Mucosa of stomach (tissue), 1 donor: Measurements from ENCODE around the gene KSR2.

Experiments
- H3K27me3 ChIP-seq: one replicate; pipeline ENCODE4 v1.7.0; 2013; ENCODE audit warnings: mild to moderate bottlenecking, low read length; ENCODE audit not compliant: control insufficient read depth, insufficient read depth
- H3K36me3 ChIP-seq: one replicate; pipeline ENCODE4 v1.7.0; 2013; ENCODE audit warnings: low read length; ENCODE audit not compliant: control insufficient read depth, insufficient read depth
- H3K4me1 ChIP-seq: one replicate; pipeline ENCODE4 v1.7.0; 2013; ENCODE audit warnings: mild to moderate bottlenecking, low read length; ENCODE audit not compliant: control insufficient read depth, insufficient read depth
- H3K4me3 ChIP-seq: one replicate; pipeline ENCODE4 v1.7.0; 2013; ENCODE audit warnings: low read length
- H3K9ac ChIP-seq: one replicate; pipeline ENCODE4 v1.7.0; 2013; ENCODE audit warnings: mild to moderate bottlenecking, low read length, moderate library complexity
- H3K9me3 ChIP-seq: one replicate; pipeline ENCODE4 v1.7.0; 2013; ENCODE audit warnings: mild to moderate bottlenecking, low read length, moderate library complexity; ENCODE audit not compliant: control insufficient read depth
- donor health status: Pancreatic carcinoma.

The KSR2 gene

GRCh38 chr12:117430246-117430645, 538.5 kb downstream of the KSR2 start:
- Histone ChIP-seq H3K9ac (no peak overlapping the region), H3K4me3 (no peak overlapping the region)

DNA sequence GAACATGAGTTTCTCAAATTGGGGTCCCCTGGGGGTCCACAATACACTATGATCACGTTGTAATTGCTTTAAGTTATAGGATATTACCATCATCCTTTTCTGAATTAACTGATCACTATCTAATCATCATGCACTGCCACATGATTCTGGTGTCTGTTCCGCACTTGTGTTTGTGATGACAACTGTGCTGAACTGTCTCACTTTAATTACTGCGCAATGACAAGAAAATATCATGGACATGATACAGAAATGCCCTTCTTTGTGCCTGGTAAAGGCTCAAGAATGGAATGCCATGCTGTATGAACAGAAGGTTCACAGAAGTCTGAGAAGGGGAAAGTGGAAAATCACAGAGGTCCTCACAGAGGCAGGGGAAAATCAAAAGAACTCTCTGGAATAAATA, 541.6 kb downstream of the KSR2 start:
- Histone ChIP-seq H3K27me3 (no peaks in the 10 kb centered on the region), H3K9me3 (no peaks in the 10 kb centered on the region), H3K4me3 (no peak overlapping the region), H3K4me1 (no peaks in the 10 kb centered on the region), H3K36me3 (no peaks in the 10 kb centered on the region), H3K9ac (no peak overlapping the region)

More at GRCh38 chr12:117430246-117430645, 538.5 kb downstream of the KSR2 start:
- H3K9me3 ChIP-seq, result no peaks in the 10 kb centered on the region
- H3K27me3 ChIP-seq, result no peaks in the 10 kb centered on the region
- H3K36me3 ChIP-seq, result no peaks in the 10 kb centered on the region
- no peaks in the 10 kb centered on the region for H3K4me1 ChIP-seq

- no peak overlapping the region for H3K4me3 ChIP-seq
- no peaks in the 10 kb centered on the region for H3K36me3 ChIP-seq
- H3K27me3 ChIP-seq, result no peaks in the 10 kb centered on the region
- no peak overlapping the region for H3K9ac ChIP-seq
- H3K9me3 ChIP-seq, result no peaks in the 10 kb centered on the region
- H3K4me1 ChIP-seq, result no peaks in the 10 kb centered on the region
These were observed 546.8 kb downstream of the KSR2 start for GRCh38 chr12:117421987-117422386.

GRCh38 chr12:117421068-117421752, 547.6 kb downstream of the KSR2 start:
- H3K27me3 ChIP-seq, result no peaks in the 10 kb centered on the region
- H3K4me1 ChIP-seq, result no peaks in the 10 kb centered on the region
- H3K4me3 ChIP-seq, result no peak overlapping the region
- H3K9ac ChIP-seq, result no peak overlapping the region
- no peaks in the 10 kb centered on the region for H3K36me3 ChIP-seq
- no peaks in the 10 kb centered on the region for H3K9me3 ChIP-seq

DNA sequence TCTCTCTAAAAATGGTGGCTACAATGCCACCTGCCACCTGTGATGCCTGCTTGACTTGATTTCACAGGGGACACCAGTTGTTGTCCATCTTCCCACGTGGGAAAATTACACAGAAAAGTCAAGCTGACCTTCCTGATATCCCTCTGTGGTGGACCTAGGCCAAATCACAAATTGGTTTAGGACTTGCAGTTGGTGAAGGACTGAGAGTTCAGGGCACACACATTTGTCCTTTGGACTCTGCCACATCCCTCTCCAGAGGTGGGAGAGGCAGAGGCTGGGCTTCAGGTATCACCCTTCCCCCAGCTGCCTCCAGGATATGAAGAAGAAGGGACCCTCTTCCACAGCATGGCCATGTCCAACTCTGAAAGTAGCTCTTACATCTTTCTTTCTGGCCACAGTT, 551.8 kb downstream of the KSR2 start:
- Histone ChIP-seq H3K4me3 (no peak overlapping the region), H3K9me3 (no peaks in the 10 kb centered on the region), H3K27me3 (no peaks in the 10 kb centered on the region), H3K4me1 (no peaks in the 10 kb centered on the region), H3K9ac (no peak overlapping the region), H3K36me3 (no peaks in the 10 kb centered on the region)

GRCh38 chr12:117412465-117413188, 556.2 kb downstream of the KSR2 start:
- H3K9ac ChIP-seq, result no peak overlapping the region
- no peaks in the 10 kb centered on the region for H3K9me3 ChIP-seq

DNA sequence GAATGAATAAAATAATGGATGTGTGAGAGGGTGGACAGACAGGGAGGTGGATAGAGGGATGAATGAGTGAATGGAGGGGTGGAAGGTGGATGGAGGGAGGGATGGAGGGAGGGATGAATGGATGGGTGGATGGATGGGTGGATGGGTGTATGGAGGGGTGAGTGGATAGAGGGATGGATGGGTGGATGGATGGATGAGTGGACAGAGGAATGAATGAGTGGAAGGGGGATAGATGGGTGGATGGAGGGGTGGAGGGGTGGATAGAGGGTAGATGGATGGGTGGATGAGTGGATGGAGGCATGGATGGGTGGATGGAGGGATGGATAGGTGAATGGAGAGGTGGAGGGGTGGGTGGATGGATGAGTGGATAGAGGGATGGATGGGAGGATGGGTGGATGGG, 559.5 kb downstream of the KSR2 start:
- H3K9ac ChIP-seq, result no peak overlapping the region
- no peak overlapping the region for H3K4me3 ChIP-seq
- H3K4me1 ChIP-seq, result peaks cover 6% of the 10 kb centered on the region
- H3K36me3 ChIP-seq, result no peaks in the 10 kb centered on the region
- H3K27me3 ChIP-seq, result no peaks in the 10 kb centered on the region
- no peaks in the 10 kb centered on the region for H3K9me3 ChIP-seq

More at GRCh38 chr12:117412465-117413188, 556.2 kb downstream of the KSR2 start:
- Histone ChIP-seq H3K4me1 (peaks cover 6% of the 10 kb centered on the region), H3K27me3 (no peaks in the 10 kb centered on the region), H3K36me3 (no peaks in the 10 kb centered on the region), H3K4me3 (no peak overlapping the region)

DNA sequence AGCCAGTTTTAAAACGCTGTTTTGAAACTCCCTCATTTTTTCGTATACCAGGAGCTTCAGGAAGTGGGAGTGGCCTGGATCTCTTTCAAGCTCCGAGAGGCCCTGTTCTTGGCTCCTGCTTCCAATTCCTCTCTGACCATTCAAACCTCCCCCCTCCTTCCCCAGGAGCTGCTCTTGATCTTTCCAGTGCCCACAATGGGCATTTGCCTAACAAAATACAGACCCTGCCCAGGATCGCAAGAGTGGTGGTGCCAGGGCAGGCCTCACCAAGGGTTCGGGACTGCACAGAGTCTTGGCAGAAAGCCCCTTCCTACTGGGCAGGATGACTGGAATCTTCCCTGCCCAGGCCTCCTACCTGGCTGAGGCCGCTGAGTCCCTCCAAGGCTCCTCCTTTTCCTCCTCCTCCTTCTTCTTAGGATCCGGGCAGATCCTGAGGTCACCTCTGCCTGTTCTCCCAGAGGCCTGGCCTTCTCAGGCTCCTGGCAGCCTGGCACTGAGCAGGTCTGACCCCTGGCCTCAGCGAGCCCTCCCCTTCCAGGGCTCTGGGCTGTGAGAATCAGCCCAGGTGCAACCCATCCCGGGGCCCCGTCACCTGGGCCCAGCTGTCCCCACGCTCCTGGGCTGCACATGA, 560.5 kb downstream of the KSR2 start:
- Histone ChIP-seq H3K27me3 (no peaks in the 10 kb centered on the region), H3K4me3 (no peak overlapping the region), H3K4me1 (peaks cover 6% of the 10 kb centered on the region), H3K9me3 (no peaks in the 10 kb centered on the region), H3K9ac (no peak overlapping the region), H3K36me3 (no peaks in the 10 kb centered on the region)

GRCh38 chr12:117404940-117405339, 563.9 kb downstream of the KSR2 start:
- H3K9me3 ChIP-seq, result no peaks in the 10 kb centered on the region
- no peak overlapping the region for H3K9ac ChIP-seq
- no peaks in the 10 kb centered on the region for H3K27me3 ChIP-seq
- H3K4me1 ChIP-seq, result peaks cover 6% of the 10 kb centered on the region
- H3K36me3 ChIP-seq, result no peaks in the 10 kb centered on the region
- H3K4me3 ChIP-seq, result no peak overlapping the region

- Histone ChIP-seq H3K4me1 (peaks cover 6% of the 10 kb centered on the region), H3K36me3 (no peaks in the 10 kb centered on the region), H3K9me3 (no peaks in the 10 kb centered on the region), H3K4me3 (no peak overlapping the region), H3K9ac (no peak overlapping the region), H3K27me3 (no peaks in the 10 kb centered on the region)
These were observed 564.5 kb downstream of the KSR2 start for GRCh38 chr12:117404203-117404853.

- Histone ChIP-seq H3K9ac (no peak overlapping the region), H3K4me3 (no peak overlapping the region), H3K36me3 (no peaks in the 10 kb centered on the region), H3K27me3 (no peaks in the 10 kb centered on the region), H3K4me1 (peaks cover 6% of the 10 kb centered on the region), H3K9me3 (no peaks in the 10 kb centered on the region)
These were observed 565.1 kb downstream of the KSR2 start for GRCh38 chr12:117403586-117404139.
